Measurements from ENCODE around the gene ERO1B. TPM values are rescaled to one million over a fixed set of nuclear protein-coding genes. Genes with fewer than 3 reads are reported as not detected.

ERO1B gene
- total RNA-seq, 1 experiment from 2014 or later, result 3.2 TPM

DNA sequence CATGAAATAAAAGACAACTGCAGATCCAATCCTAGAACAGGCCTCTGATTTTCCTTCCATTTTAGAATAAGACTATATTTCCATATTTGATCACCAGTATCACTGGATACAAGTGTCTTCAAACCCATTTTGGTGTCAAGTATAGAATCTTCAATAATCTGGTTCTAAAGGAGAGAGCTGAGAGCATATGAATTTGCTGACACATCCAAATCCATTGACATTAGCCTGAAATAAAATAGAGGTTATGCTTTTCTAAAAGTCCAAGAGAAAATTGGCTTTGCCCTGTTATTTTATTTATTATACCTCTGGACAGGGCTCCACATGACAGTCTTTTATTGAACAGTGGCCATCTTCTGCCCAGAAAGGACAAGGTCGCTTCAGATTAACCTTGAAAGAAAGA lies 28.6 kb downstream of the ERO1B start (continued):
- TF ChIP-seq, protein P1, sequence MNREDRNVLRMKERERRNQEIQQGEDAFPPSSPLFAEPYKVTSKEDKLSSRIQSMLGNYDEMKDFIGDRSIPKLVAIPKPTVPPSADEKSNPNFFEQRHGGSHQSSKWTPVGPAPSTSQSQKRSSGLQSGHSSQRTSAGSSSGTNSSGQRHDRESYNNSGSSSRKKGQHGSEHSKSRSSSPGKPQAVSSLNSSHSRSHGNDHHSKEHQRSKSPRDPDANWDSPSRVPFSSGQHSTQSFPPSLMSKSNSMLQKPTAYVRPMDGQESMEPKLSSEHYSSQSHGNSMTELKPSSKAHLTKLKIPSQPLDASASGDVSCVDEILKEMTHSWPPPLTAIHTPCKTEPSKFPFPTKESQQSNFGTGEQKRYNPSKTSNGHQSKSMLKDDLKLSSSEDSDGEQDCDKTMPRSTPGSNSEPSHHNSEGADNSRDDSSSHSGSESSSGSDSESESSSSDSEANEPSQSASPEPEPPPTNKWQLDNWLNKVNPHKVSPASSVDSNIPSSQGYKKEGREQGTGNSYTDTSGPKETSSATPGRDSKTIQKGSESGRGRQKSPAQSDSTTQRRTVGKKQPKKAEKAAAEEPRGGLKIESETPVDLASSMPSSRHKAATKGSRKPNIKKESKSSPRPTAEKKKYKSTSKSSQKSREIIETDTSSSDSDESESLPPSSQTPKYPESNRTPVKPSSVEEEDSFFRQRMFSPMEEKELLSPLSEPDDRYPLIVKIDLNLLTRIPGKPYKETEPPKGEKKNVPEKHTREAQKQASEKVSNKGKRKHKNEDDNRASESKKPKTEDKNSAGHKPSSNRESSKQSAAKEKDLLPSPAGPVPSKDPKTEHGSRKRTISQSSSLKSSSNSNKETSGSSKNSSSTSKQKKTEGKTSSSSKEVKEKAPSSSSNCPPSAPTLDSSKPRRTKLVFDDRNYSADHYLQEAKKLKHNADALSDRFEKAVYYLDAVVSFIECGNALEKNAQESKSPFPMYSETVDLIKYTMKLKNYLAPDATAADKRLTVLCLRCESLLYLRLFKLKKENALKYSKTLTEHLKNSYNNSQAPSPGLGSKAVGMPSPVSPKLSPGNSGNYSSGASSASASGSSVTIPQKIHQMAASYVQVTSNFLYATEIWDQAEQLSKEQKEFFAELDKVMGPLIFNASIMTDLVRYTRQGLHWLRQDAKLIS (CRISPR knock-in tag; IDR thresholded peaks at IDR 0.05; ENCODE audit: borderline replicate concordance), result no peak
- TF ChIP-seq, protein P2, sequence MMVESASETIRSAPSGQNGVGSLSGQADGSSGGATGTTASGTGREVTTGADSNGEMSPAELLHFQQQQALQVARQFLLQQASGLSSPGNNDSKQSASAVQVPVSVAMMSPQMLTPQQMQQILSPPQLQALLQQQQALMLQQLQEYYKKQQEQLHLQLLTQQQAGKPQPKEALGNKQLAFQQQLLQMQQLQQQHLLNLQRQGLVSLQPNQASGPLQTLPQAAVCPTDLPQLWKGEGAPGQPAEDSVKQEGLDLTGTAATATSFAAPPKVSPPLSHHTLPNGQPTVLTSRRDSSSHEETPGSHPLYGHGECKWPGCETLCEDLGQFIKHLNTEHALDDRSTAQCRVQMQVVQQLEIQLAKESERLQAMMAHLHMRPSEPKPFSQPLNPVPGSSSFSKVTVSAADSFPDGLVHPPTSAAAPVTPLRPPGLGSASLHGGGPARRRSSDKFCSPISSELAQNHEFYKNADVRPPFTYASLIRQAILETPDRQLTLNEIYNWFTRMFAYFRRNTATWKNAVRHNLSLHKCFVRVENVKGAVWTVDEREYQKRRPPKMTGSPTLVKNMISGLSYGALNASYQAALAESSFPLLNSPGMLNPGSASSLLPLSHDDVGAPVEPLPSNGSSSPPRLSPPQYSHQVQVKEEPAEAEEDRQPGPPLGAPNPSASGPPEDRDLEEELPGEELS (CRISPR knock-in tag; IDR thresholded peaks at IDR 0.05), result no peak
- TF ChIP-seq, protein P3, sequence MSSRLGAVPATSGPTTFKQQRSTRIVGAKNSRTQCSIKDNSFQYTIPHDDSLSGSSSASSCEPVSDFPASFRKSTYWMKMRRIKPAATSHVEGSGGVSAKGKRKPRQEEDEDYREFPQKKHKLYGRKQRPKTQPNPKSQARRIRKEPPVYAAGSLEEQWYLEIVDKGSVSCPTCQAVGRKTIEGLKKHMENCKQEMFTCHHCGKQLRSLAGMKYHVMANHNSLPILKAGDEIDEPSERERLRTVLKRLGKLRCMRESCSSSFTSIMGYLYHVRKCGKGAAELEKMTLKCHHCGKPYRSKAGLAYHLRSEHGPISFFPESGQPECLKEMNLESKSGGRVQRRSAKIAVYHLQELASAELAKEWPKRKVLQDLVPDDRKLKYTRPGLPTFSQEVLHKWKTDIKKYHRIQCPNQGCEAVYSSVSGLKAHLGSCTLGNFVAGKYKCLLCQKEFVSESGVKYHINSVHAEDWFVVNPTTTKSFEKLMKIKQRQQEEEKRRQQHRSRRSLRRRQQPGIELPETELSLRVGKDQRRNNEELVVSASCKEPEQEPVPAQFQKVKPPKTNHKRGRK (CRISPR knock-in tag; IDR thresholded peaks at IDR 0.05; ENCODE audit: borderline replicate concordance), result no peak
- TF ChIP-seq EMX1 (CRISPR knock-in tag; IDR thresholded peaks at IDR 0.05), result no peak
- TF ChIP-seq, protein P4, sequence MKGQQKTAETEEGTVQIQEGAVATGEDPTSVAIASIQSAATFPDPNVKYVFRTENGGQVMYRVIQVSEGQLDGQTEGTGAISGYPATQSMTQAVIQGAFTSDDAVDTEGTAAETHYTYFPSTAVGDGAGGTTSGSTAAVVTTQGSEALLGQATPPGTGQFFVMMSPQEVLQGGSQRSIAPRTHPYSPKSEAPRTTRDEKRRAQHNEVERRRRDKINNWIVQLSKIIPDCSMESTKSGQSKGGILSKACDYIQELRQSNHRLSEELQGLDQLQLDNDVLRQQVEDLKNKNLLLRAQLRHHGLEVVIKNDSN (CRISPR knock-in tag; IDR thresholded peaks at IDR 0.05), result no peak
- TF ChIP-seq PRRX2 (CRISPR knock-in tag; IDR thresholded peaks at IDR 0.05), result no peak
- no peak for TF ChIP-seq ZNF138 (CRISPR knock-in tag; conservative IDR thresholded peaks at IDR 0.05)
- TF ChIP-seq NFE2L1 (CRISPR knock-in tag; IDR thresholded peaks at IDR 0.05), result no peak
- no peak for TF ChIP-seq ELF4 (CRISPR knock-in tag; IDR thresholded peaks at IDR 0.05; ENCODE audit: low read depth)
- TF ChIP-seq, protein P5, sequence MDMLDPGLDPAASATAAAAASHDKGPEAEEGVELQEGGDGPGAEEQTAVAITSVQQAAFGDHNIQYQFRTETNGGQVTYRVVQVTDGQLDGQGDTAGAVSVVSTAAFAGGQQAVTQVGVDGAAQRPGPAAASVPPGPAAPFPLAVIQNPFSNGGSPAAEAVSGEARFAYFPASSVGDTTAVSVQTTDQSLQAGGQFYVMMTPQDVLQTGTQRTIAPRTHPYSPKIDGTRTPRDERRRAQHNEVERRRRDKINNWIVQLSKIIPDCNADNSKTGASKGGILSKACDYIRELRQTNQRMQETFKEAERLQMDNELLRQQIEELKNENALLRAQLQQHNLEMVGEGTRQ (CRISPR knock-in tag; IDR thresholded peaks at IDR 0.05), result no peak

DNA sequence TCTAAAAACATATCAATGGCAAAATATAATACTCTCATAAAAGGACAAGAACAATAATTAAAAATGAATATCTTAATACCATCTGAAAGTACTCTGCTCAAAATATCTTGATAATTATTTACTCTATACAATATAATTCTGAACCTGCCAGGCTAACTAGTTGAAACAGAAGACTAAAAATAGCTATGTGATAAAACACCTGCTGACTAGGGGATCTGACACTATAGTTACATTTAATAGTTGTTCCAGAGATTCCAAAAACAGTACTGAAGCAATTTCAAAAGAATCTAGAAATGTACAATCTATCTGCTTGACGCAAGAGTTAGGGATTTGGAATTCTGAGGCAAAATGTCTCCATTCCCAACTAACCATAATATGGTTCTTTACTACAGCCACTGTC lies 30.2 kb downstream of the ERO1B start:
- no peak for TF ChIP-seq ZNF396 (CRISPR knock-in tag; IDR thresholded peaks at IDR 0.05; ENCODE audit: borderline replicate concordance)
- TF ChIP-seq, protein P6, sequence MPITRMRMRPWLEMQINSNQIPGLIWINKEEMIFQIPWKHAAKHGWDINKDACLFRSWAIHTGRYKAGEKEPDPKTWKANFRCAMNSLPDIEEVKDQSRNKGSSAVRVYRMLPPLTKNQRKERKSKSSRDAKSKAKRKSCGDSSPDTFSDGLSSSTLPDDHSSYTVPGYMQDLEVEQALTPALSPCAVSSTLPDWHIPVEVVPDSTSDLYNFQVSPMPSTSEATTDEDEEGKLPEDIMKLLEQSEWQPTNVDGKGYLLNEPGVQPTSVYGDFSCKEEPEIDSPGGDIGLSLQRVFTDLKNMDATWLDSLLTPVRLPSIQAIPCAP (CRISPR knock-in tag; IDR thresholded peaks at IDR 0.05), result no peak
- DNase-seq (ENCODE audit: low spot score) (no peak), ATAC-seq (no peak)
- H3K36me3 Mint-ChIP-seq, result no peaks in the 10 kb centered on the region; the same call in 1 of the 2 replicates
- no peaks in the 10 kb centered on the region for H3K9me3 Mint-ChIP-seq
- no peaks in the 10 kb centered on the region for H3K4me1 Mint-ChIP-seq
- POLR2A ChIA-PET, result interaction anchor here (0.6 kb wide), 1 partner anchor 1254 kb away, joined by 3 read pairs; no protein-coding TSS in a partner anchor
- no peak overlapping the region for H3K27ac Mint-ChIP-seq
- no peak overlapping the region for H3K4me3 Mint-ChIP-seq
- no peaks in the 10 kb centered on the region for H3K27me3 Mint-ChIP-seq (ENCODE audit: low read depth)
- CTCF ChIA-PET, result no interaction called here

DNA sequence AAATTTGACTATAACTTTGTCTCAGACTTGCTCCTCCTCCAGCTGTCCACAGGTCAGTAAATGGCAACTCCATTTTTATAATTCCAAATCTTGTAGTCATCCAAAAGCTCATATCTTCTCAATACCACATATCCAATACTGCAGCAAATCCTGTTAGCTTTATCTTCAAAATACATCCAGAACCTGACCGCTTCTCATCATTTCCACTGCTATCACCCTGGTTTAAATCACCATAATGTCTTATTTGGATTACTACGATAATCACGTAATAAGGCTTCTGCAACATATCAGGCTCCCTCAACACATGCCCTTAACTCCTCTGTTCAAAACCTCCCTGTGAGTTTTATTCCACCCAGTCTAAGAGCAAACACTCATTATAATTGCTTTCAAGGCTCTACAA lies 34.5 kb downstream of the ERO1B start:
- Mint-ChIP-seq H3K27ac (no peak overlapping the region), H3K27me3 (ENCODE audit: low read depth) (no peaks in the 10 kb centered on the region), H3K4me3 (no peak overlapping the region), H3K9me3 (no peaks in the 10 kb centered on the region), H3K4me1 (0 out of 2 replicates have a peak, but pooled peaks cover 2% of the 10 kb centered on the region), H3K36me3 (no peaks in the 10 kb centered on the region)
- CTCF ChIA-PET, result no interaction called here
- ATAC-seq (no peak), DNase-seq (ENCODE audit: low spot score) (no peak)
- POLR2A ChIA-PET, result no interaction called here
- TF ChIP-seq GRHL2 (CRISPR knock-in tag; IDR thresholded peaks at IDR 0.05; ENCODE audit: insufficient replicate concordance, severe bottlenecking), result no peak

Data from WTC11 (cell line).